Duodenal mucosa (tissue), 2 donors: ENCODE results near the gene AUP1.
"Not testable (repeated sequence)": the region's sequence is repeated elsewhere in the genome, so short reads cannot be mapped to it uniquely, and the experiment has no call there.

ENCODE experiments used
- H3K27ac ChIP-seq: one replicate; pipeline ENCODE4 v1.7.0; 2013; ENCODE audit warnings: low read depth, low read length
- H3K27me3 ChIP-seq, 2 donors: one replicate each; pipeline ENCODE4 v1.7.0; 2013; ENCODE audit warnings: low read length in 2 of 2, control low read depth in 1 of 2; ENCODE audit not compliant: insufficient read depth in 2 of 2, control insufficient read depth in 1 of 2
- H3K36me3 ChIP-seq, 2 donors: one replicate each; pipeline ENCODE4 v1.7.0; 2013; ENCODE audit warnings: low read length in 2 of 2, control low read depth in 1 of 2; ENCODE audit not compliant: insufficient read depth in 2 of 2, control insufficient read depth in 1 of 2
- H3K4me1 ChIP-seq, 2 donors: one replicate each; pipeline ENCODE4 v1.7.0; 2013; ENCODE audit warnings: low read length in 2 of 2, control low read depth in 1 of 2; ENCODE audit not compliant: insufficient read depth in 2 of 2, control insufficient read depth in 1 of 2
- H3K4me3 ChIP-seq, 2 donors: one replicate each; pipeline ENCODE4 v1.7.0; 2013; ENCODE audit warnings: low read length in 2 of 2, low read depth in 1 of 2
- H3K9ac ChIP-seq, 2 donors: one replicate each; pipeline ENCODE4 v1.7.0; 2013; ENCODE audit warnings: low read length in 2 of 2, low read depth in 1 of 2
- H3K9me3 ChIP-seq, 2 donors: one replicate each; pipeline ENCODE4 v1.7.0; 2013; ENCODE audit warnings: low read length in 2 of 2, control low read depth in 1 of 2; ENCODE audit not compliant: control insufficient read depth in 1 of 2

The AUP1 gene

DNA sequence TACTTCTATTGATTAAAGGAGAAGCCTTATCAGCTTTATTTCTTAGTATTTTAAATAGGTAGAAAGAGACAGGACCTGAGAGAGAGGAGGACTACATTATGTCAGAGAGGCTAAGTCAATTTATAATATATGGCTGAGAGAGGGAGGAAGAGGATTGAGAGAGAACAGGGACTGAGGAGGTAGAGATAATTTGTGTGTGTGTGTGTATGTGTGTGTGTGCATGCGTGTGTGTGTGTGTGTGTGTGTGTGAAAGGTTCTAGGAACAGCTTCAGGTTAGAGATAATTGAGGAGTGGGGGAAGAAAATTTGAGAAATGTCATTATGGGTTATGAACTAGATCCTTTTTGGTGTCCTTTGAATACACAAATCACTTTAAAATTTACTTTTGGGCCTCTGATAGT is 40.2 kb upstream of the AUP1 start:
- H3K27me3 ChIP-seq = peaks cover 0 to 3% of the 10 kb centered on the region in 2 donors
- H3K9ac ChIP-seq = no peak overlapping the region
- no peaks in the 10 kb centered on the region for H3K9me3 ChIP-seq
- H3K4me1 ChIP-seq = no peaks in the 10 kb centered on the region
- no peaks in the 10 kb centered on the region for H3K36me3 ChIP-seq
- H3K27ac ChIP-seq = no peak overlapping the region
- no peak overlapping the region for H3K4me3 ChIP-seq

DNA sequence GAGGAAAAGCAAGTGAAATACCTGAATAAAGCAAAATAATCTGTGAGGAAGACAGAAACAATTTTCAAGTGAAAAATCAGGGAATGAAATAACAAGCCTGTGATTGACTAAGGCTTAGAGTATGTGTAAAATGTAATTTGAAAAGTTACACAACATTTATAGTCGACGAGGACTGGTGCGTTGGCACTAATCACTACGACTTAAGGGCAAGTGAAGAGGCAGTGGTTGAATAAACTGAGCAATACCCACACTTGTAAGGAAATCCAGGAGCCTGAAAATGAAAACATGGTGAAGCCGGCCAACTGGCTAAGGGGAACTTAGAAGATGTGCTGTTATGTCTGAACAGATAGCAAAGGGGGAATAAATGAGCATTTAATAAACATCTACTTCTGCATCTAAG is 38.4 kb upstream of the AUP1 start:
- Histone ChIP-seq H3K4me3 (no peak overlapping the region), H3K27ac (no peak overlapping the region), H3K9me3 (no peaks in the 10 kb centered on the region), H3K9ac (no peak overlapping the region), H3K27me3 (peaks cover 0 to 3% of the 10 kb centered on the region in 2 donors), H3K36me3 (no peaks in the 10 kb centered on the region), H3K4me1 (no peaks in the 10 kb centered on the region)

DNA sequence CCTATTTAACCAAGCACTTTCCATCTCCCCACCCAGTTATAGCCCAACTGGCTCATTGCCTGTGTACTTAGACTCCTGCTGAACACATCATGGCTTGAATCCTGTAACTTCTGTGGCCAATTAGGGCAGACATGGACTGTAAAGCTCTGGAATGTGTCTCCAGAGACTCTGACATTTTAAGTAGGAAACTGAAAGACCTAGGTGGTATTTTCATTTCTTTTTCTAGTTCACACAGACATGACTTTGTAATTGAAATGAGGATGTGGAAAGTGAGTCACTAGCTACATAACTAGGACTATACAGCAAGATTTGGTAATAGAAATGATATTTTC is 37.2 kb upstream of the AUP1 start:
- no peaks in the 10 kb centered on the region for H3K4me1 ChIP-seq
- H3K27ac ChIP-seq = no peak overlapping the region
- no peaks in the 10 kb centered on the region for H3K36me3 ChIP-seq
- H3K4me3 ChIP-seq = no peak overlapping the region
- no peak overlapping the region for H3K9ac ChIP-seq
- H3K9me3 ChIP-seq = no peaks in the 10 kb centered on the region
- H3K27me3 ChIP-seq = peaks cover 0 to 3% of the 10 kb centered on the region in 2 donors

DNA sequence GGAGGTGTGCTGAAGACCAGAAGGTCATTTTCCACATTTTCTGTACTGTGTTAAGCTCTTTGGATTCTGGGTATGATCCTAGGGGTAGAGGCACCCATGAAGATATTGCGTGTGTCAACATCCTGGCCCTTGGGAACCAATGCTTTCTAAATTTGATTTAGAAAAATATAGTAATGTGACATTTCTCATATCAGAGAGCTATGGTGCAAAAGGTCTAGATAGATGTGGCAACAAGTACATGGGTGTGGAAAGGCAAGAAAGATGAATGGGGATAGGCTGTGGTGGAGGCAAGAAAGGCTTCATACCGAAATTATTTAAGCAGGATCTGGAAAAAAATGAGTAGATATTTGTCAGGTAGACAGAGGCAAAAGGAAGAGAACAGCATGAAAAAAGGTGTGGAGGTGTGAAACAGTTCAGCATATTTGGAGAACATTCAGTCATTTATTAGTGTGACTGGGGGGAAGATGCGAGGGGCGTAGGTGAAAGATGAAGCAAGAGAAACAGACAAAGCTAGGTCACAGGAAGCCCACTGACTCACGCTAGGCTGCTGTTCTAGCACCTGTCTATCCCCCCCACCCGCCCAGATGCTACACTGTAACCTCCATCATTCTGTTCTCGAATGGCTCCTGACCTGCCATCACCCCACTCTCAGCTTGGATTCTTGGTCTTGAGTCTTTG is 36.7 kb upstream of the AUP1 start:
- H3K27me3 ChIP-seq = peaks cover 0 to 3% of the 10 kb centered on the region in 2 donors
- no peaks in the 10 kb centered on the region for H3K4me1 ChIP-seq
- H3K9me3 ChIP-seq = no peaks in the 10 kb centered on the region
- no peak overlapping the region for H3K9ac ChIP-seq
- H3K27ac ChIP-seq = no peak overlapping the region
- H3K36me3 ChIP-seq = no peaks in the 10 kb centered on the region
- no peak overlapping the region for H3K4me3 ChIP-seq

DNA sequence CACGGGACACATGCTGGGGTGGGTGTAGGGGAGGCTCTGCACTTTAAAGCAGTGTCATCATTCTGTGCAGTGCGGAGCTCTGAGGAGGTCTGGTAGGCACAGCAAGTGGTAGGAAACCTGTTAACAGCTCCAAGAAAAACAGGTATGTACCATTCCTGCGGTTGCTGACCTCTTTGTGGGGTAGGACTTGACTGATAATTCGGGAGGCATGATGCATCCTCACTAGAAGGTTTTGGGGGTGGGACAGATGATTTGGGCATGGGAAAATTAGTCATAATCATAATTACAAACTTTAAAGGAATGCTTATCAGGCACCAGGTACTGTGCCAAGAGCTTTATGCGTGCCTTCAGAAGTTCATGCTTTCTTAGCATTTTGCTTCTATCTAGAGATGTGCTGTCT is 34.7 kb upstream of the AUP1 start:
- no peak overlapping the region for H3K9ac ChIP-seq
- H3K4me1 ChIP-seq = peaks cover 0 to 7% of the 10 kb centered on the region in 2 donors
- H3K36me3 ChIP-seq = no peaks in the 10 kb centered on the region
- H3K9me3 ChIP-seq = no peaks in the 10 kb centered on the region
- H3K27me3 ChIP-seq = peaks cover 0 to 3% of the 10 kb centered on the region in 2 donors
- H3K4me3 ChIP-seq = no peak overlapping the region
- H3K27ac ChIP-seq = no peak overlapping the region

DNA sequence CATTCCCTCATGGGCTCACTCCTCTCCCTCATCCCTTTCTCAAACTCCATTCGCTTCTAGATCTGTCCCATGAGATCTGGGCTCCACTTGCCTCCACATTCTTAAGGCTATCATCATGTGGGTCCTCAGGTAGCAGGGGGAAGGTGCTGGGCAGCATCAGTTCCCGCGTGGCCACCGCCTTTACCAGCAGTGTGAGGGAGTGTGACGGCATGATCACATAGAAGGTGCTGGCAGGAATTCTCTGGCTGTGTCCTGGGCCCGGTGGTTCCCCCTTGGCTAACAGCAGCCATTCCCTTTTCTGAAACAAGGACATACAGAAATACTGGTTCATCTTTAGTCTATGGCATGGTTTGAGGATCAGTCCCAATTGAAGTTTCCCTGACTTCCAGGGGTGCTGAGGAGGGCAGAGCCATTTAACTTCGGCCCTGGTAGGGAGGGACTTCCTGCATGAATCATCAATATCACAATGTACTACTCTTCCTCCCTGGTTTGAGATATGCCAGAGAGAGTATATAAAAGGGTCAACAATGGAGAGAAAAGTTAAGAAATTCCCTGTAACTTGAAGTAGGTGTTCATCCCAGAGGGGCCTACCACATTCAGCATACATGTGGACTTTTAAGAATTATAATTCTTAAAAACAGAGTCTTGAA is 32.7 kb upstream of the AUP1 start:
- Histone ChIP-seq H3K36me3 (no peaks in the 10 kb centered on the region), H3K4me1 (peaks cover 0 to 15% of the 10 kb centered on the region in 2 donors), H3K9me3 (no peaks in the 10 kb centered on the region), H3K9ac (no peak overlapping the region), H3K27ac (no peak overlapping the region), H3K4me3 (no peak overlapping the region), H3K27me3 (no peaks in the 10 kb centered on the region)

DNA sequence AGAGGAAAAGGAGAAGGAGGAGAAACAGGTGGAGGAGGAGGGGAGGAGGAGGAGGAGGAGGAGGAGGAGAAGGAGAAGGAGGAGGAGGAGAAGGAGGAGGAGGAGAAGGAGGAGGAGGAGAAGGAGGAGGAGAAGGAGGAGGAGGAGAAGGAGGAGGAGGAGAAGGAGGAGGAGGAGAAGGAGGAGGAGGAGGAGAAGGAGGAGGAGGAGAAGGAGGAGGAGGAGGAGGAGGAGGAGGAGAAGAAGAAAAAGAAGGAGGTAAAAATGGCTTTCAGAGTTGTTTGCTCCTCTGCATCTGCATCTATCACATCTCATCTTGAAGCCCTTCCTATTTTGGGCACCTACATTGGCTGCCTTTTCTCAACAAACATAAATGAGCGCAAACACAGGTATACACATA is 31.5 kb upstream of the AUP1 start:
- H3K9ac ChIP-seq, H3K36me3 ChIP-seq, H3K27me3 ChIP-seq, H3K9me3 ChIP-seq, H3K27ac ChIP-seq, H3K4me3 ChIP-seq: not testable (repeated sequence)
- H3K4me1 ChIP-seq = peaks cover 5 to 15% of the 10 kb centered on the region in 2 donors

DNA sequence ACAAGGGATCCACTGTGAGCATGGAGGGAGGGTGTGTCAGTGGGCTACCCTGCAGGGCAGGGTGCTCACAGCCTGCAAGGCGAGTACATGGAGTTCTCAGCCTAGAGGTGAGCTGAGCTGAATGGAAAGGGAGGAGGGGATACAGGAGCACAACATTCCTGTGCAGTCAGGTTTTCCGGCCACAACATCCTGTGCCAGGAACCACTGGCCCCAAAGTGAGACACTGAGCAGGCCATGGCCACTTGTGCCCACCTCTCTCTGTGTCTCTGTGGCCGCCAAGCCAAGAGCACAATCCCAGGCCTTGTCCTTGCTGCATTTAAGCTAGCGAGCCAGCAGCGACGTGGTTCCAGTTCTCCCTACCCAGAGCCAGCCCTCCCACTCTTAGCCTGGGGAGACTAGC is 31.1 kb upstream of the AUP1 start:
- Histone ChIP-seq H3K4me1 (peaks cover 9 to 19% of the 10 kb centered on the region in 2 donors), H3K4me3 (no peak overlapping the region), H3K9ac (no peak overlapping the region), H3K36me3 (peaks cover 4 to 7% of the 10 kb centered on the region in 2 donors), H3K27me3 (no peaks in the 10 kb centered on the region), H3K9me3 (no peaks in the 10 kb centered on the region), H3K27ac (no peak overlapping the region)

DNA sequence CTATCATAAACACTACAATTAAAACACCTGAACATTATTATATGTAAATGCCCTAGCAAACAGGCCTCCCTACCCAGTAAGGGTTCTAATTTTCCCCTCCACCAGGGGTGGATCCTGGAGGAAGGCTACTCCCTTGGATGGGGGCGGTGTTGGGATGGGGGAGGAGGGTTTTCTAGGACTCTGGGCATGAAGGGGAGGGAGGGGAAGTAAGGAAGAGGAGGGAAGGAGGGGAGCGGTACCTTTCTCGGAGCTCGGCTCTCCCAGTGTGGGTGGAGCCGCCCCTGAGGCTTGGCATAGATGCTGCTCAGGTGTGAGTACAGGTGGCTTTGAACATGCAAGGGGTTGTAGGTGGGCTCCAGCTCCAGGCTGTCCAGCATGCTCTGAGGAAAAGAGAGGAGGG is 30.4 kb upstream of the AUP1 start:
- no peak overlapping the region for H3K9ac ChIP-seq
- peaks cover 4 to 7% of the 10 kb centered on the region in 2 donors for H3K36me3 ChIP-seq
- H3K27me3 ChIP-seq = no peaks in the 10 kb centered on the region
- peaks cover 16 to 20% of the 10 kb centered on the region in 2 donors for H3K4me1 ChIP-seq
- H3K27ac ChIP-seq = no peak overlapping the region
- H3K4me3 ChIP-seq = no peak overlapping the region
- H3K9me3 ChIP-seq = no peaks in the 10 kb centered on the region

DNA sequence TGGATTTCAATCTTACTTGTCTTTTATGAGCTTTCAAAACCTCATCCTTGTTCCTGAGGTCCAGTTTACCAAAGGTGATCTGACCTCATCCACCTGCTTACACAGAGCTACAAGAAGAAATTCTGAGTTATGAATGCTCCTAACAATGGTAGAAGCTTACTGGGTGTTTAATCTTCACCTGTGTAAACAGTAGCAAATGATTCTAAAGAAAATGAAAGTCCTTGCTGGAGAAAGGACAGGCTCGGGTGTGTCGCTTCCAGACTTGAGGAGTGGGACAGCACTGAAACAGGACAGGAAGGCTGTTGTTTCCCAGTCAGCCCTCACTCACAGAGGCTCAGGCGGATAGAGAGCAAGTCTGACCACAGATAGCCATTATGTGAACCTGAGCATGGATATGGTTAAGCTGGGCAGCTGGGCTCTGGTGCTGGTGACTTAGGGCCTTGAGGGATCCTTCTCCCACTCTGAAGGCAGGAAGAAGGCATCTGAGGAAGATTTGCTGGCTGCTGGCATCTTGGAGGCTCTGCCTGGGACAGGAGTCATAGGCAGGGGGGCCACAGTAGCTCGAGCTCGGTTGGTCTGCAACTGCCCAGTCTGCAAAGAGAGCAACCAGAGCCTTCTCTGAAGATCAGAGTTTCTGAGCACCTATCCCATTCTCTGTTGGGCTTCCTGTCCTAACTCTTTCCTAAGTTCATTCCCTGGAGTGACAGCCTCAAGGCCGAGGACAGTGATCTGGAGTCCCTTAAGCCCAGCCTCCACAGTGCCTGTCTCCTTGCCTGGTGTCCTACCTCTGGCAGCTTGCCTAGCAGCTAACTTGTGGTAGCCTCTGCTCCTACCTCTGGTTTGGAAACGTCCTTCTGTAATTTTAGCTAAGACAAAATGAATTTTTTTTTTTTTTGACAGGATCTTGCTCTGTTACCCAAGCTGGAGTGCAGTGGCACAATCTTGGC is 29.1 kb upstream of the AUP1 start:
- H3K4me1 ChIP-seq = peaks cover 20 to 23% of the 10 kb centered on the region in 2 donors
- H3K9me3 ChIP-seq = no peaks in the 10 kb centered on the region
- H3K27me3 ChIP-seq = no peaks in the 10 kb centered on the region
- no peak overlapping the region for H3K4me3 ChIP-seq
- H3K9ac ChIP-seq = no peak overlapping the region
- H3K36me3 ChIP-seq = peaks cover 4 to 7% of the 10 kb centered on the region in 2 donors
- H3K27ac ChIP-seq = no peak overlapping the region
